GM19238 (cell line): ENCODE results near the gene PIWIL4.
"Not testable (repeated sequence)": the region's sequence is repeated elsewhere in the genome, so short reads cannot be mapped to it uniquely, and the experiment has no call there.

Source experiments
- DNase-seq: peaks from one replicate; pipeline ENCODE4 v3.0.0; 2011; ENCODE audit warnings: low spot score; ENCODE audit not compliant: insufficient read length

PIWIL4 gene

GRCh38 chr11:94583866-94584500 lies 16.8 kb downstream of the PIWIL4 start:
- no peak for DNase-seq

- no peak for DNase-seq
These were observed 17.8 kb downstream of the PIWIL4 start for GRCh38 chr11:94584978-94585377.

DNA sequence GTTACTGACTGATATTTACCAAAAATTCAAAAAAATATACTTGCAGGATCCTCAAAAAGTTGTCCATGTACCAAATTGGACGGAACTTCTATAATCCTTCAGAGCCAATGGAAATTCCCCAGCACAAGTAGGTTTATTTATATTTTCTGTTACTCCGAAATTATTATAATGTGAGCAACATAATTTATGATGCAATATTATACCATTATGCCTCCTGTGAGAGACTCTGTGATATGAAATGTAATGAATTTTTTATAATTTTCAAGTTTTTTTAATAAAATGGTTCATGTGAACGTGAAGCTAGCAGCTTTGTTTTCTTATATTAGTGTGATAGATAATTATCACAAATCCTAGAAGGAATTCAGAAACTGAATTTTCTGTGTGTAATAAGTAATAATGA lies 18.2 kb downstream of the PIWIL4 start:
- no peak for DNase-seq

- no peak for DNase-seq
These were observed 19.4 kb downstream of the PIWIL4 start for GRCh38 chr11:94586546-94586945.

DNA sequence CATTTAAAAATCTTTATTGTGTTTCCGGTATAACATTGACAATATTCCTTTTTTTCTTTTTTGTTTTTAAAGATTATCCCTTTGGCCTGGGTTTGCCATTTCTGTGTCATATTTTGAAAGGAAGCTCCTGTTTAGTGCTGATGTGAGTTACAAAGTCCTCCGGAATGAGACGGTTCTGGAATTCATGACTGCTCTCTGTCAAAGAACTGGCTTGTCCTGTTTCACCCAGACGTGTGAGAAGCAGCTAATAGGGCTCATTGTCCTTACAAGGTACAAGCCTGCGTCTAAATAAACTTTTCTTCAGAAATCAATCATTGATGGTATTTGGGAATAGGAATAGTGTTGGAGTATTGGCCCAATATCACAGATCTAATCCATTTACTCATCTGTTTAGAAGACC lies 19.8 kb downstream of the PIWIL4 start:
- no peak for DNase-seq

GRCh38 chr11:94588366-94588942 lies 21.3 kb downstream of the PIWIL4 start:
- DNase-seq = no peak

- DNase-seq = no peak
These were observed 23.3 kb downstream of the PIWIL4 start for GRCh38 chr11:94590352-94591041.

GRCh38 chr11:94593030-94593429 lies 25.9 kb downstream of the PIWIL4 start:
- no peak for DNase-seq

DNA sequence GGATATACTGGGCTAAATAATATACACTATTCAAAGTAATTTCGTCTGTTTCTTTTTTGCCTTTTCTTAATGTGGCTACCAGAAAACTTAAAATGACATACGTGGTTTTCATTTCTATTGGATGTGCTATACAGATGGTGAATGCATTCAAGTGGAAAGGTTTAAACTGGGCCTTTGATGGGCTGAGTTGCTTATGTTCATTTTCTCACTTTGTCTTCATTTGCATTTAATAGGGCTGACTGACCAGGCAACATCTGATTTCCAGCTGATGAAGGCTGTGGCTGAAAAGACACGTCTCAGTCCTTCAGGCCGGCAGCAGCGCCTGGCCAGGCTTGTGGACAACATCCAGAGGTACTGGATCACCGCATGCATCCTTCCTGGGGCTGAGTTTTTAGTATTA lies 27.9 kb downstream of the PIWIL4 start:
- DNase-seq = no peak

GRCh38 chr11:94597896-94598295 lies 30.7 kb downstream of the PIWIL4 start:
- no peak for DNase-seq

DNA sequence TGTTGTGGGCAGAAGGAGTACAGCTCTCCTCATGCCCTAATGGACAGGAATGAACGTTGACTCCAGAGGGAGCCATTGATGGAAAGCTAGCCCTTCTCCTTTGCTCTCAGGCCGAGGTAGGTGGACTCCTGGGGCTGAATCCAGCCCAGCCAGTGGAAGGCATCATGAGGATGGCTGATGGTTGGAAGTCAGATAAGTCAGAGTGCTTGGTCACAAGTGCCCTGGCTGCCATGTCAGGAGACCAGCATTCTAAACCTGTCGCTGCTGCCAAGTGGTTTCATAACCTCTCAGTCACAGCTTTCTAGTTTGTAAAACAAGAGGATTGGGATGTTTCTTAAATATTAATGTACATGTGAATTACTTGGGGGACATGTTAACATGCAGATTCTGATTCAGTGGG lies 32.3 kb downstream of the PIWIL4 start:
- DNase-seq = no peak

- DNase-seq = peak; percentile 39
These were observed 35.5 kb downstream of the PIWIL4 start for GRCh38 chr11:94602430-94603372.

GRCh38 chr11:94603587-94603986 lies 36.4 kb downstream of the PIWIL4 start:
- DNase-seq = no peak

GRCh38 chr11:94604482-94604881 lies 37.3 kb downstream of the PIWIL4 start:
- no peak for DNase-seq

DNA sequence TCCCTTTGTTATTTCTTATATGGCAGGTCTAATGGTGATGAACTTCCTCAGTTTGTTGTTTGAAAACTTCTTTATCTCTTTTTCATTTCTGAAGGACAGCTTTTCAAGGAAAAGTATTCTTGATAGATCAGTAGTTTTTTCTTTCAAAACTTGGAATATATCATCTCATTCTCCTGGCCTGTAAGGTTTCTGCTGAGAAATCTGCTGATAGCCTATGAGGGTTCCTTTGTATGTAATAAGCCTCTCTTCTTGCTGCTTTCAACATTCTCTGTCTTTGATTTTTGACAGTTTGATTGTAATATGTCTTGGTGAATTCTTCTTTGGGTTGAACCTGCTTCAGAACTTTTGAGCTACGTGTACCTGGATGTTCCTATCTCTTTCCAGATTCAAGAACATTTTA lies 46.0 kb downstream of the PIWIL4 start:
- no peak for DNase-seq

- peak; percentile 28 for DNase-seq
These were observed 56.1 kb downstream of the PIWIL4 start for GRCh38 chr11:94623120-94623735.

DNA sequence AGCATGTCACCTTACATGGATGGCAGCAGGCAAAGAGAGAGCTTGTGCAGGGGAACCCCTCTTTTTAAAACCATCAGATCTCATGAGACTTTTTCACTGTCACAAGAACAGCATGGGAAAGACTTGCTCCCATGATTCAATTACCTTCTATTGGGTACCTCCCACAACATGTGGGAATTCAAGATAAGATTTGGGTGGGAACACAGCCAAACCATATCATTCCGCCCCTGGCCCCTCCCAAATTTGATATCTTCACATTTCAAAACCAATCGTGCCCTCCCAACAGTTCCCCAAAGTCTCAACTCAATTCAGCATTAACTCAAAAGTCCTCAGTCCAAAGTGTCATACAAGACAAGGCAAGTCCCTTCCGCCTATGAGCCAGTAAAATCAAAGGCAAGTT lies 58.3 kb downstream of the PIWIL4 start:
- DNase-seq = not testable (repeated sequence)

DNA sequence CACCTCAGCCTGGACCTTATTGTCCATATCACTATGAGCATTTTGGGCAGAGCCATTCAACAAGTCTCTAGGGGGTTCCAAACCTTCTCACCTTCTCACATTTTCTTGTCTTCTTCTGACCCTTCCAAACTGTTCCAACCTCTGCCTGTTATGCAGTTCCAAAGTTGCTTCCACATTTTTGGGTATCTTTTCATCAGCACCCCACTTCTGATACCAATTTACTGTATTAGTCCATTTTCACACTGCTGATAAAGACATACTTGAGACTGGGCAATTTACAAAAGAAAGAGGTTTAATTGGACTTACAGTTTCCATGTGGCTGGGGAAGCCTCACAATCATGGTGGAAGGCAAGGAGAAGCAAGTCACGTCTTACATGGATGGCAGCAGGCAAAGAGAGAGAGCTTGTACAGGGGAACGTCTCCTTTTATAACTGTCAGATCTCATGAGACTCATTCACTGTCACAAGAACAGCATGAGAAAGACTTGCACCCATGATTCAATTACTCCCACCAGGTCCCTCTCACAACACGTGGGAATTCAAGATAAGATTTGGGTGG lies 59.9 kb downstream of the PIWIL4 start:
- not testable (repeated sequence) for DNase-seq

GRCh38 chr11:94629741-94630140 lies 62.6 kb downstream of the PIWIL4 start:
- no peak for DNase-seq

- no peak for DNase-seq
These were observed 63.1 kb downstream of the PIWIL4 start for GRCh38 chr11:94630221-94630620.

DNA sequence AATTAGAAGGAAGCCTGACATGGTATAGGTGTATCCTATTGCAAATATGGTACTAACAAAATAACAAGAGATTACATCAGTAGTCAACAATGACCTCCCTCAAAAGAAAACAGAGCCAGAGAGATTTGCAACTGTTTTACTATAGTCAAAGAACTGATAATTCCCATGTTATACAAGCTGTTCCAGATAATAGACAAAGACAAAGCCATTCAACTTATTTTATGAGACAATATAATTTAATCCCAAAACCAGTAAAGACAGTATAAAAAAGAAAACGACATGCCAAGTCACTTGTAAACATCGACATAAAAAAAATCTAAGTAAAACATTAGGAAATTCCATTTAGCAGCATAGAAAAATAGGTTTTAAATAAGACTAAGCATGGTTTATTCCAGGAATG lies 65.2 kb downstream of the PIWIL4 start:
- no peak for DNase-seq
